ENCODE results near the gene COQ5.

GRCh38 chr12:120528861-120529525 is at the start of gene COQ5:
- TF ChIP-seq CTCF (IDR thresholded peaks at IDR 0.05; ENCODE audit: low read depth, low read length) (no peak), EZH2phosphoT487 (IDR thresholded peaks at IDR 0.05; ENCODE audit: low read depth) (no peak)

Data from OCI-LY3 (cell line).